Measurements from ENCODE around the gene HMBS.

Gene HMBS

GRCh38 chr11:119077839-119078238, 6.8 kb upstream of the HMBS start:
- CTCF ChIA-PET, result no interaction called here
- H3K4me1 ChIP-seq (ENCODE audit: control insufficient read depth, insufficient read depth, low read length), result no peaks in the 10 kb centered on the region
- POLR2A ChIA-PET, result interaction anchor here (1.9 kb wide), 1 partner anchor 10 kb away, joined by 7 read pairs; the partner anchor contains the start of gene VPS11

DNA sequence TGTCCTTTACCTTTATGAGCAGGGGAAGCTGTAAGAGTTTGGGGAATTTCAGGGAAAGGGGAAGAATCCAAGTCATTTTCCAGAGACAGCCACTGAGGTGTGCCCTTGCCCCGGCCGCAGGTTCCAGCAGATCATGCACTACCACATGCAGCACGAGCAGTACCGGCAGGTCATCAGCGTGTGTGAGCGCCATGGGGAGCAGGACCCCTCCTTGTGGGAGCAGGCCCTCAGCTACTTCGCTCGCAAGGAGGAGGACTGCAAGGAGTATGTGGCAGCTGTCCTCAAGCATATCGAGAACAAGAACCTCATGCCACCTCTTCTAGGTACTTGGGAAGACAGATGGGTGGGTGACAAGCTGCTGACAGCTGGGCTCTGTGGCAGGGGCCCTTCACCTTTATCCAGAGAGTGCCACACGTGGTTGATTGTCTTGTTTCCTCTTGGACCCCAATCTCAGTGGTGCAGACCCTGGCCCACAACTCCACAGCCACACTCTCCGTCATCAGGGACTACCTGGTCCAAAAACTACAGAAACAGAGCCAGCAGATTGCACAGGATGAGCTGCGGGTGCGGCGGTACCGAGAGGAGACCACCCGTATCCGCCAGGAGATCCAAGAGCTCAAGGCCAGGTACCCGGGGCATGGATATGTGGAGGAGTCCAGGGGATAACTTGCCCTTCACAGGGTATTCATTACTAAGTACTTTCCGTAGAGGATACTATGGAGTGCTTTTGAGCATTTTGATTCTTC, 5.8 kb upstream of the HMBS start:
- H3K4me3 ChIP-seq (ENCODE audit: low read depth, low read length), result no peak overlapping the region
- ChIA-PET CTCF (interaction anchor here (0.7 kb wide), 1 partner anchor 380 kb away, joined by 3 read pairs; no protein-coding TSS in a partner anchor), POLR2A (interaction anchor here (1.9 kb wide), 1 partner anchor 11 kb away, joined by 7 read pairs; the partner anchor contains the start of gene VPS11)
- peaks cover 3 to 73% of the 10 kb centered on the region in 2 experiments; a peak in 2 of 3 replicates for H3K36me3 ChIP-seq (ENCODE audit: control insufficient read depth in 2 of 2, insufficient read depth in 1 of 2, low read length in 2 of 2)
- H3K9me3 ChIP-seq (ENCODE audit: control insufficient read depth, insufficient read depth, low read depth, low read length), result no peaks in the 10 kb centered on the region
- no peaks in the 10 kb centered on the region for H3K4me1 ChIP-seq (ENCODE audit: control insufficient read depth, insufficient read depth, low read length)
- H3K27ac ChIP-seq (ENCODE audit: extremely low read depth, low read depth, low read length), result no peak overlapping the region
- TF ChIP-seq KLF10 (tag by site-specific recombination; IDR thresholded peaks at IDR 0.05) (no peak), ZFP41 (tag by site-specific recombination; IDR thresholded peaks at IDR 0.05; ENCODE audit: borderline replicate concordance) (no peak), ZNF791 (tag by site-specific recombination; IDR thresholded peaks at IDR 0.05) (no peak), ZNF404 (tag by site-specific recombination; IDR thresholded peaks at IDR 0.05) (no peak), MEIS1 (CRISPR knock-in tag; IDR thresholded peaks at IDR 0.05; ENCODE audit: borderline replicate concordance) (no peak), OSR2 (tag by site-specific recombination; IDR thresholded peaks at IDR 0.05) (no peak), ZNF10 (tag by site-specific recombination; IDR thresholded peaks at IDR 0.05) (no peak), REPIN1 (tag by site-specific recombination; IDR thresholded peaks at IDR 0.05; ENCODE audit: low read depth) (no peak)
- TF ChIP-seq, protein P1, sequence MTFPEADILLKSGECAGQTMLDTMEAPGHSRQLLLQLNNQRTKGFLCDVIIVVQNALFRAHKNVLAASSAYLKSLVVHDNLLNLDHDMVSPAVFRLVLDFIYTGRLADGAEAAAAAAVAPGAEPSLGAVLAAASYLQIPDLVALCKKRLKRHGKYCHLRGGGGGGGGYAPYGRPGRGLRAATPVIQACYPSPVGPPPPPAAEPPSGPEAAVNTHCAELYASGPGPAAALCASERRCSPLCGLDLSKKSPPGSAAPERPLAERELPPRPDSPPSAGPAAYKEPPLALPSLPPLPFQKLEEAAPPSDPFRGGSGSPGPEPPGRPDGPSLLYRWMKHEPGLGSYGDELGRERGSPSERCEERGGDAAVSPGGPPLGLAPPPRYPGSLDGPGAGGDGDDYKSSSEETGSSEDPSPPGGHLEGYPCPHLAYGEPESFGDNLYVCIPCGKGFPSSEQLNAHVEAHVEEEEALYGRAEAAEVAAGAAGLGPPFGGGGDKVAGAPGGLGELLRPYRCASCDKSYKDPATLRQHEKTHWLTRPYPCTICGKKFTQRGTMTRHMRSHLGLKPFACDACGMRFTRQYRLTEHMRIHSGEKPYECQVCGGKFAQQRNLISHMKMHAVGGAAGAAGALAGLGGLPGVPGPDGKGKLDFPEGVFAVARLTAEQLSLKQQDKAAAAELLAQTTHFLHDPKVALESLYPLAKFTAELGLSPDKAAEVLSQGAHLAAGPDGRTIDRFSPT (tag by site-specific recombination; IDR thresholded peaks at IDR 0.05), result no peak
- TF ChIP-seq, protein P2, sequence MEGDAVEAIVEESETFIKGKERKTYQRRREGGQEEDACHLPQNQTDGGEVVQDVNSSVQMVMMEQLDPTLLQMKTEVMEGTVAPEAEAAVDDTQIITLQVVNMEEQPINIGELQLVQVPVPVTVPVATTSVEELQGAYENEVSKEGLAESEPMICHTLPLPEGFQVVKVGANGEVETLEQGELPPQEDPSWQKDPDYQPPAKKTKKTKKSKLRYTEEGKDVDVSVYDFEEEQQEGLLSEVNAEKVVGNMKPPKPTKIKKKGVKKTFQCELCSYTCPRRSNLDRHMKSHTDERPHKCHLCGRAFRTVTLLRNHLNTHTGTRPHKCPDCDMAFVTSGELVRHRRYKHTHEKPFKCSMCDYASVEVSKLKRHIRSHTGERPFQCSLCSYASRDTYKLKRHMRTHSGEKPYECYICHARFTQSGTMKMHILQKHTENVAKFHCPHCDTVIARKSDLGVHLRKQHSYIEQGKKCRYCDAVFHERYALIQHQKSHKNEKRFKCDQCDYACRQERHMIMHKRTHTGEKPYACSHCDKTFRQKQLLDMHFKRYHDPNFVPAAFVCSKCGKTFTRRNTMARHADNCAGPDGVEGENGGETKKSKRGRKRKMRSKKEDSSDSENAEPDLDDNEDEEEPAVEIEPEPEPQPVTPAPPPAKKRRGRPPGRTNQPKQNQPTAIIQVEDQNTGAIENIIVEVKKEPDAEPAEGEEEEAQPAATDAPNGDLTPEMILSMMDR (tag by site-specific recombination; IDR thresholded peaks at IDR 0.05), result no peak

More at GRCh38 chr11:119077839-119078238, 6.8 kb upstream of the HMBS start:
- no peak overlapping the region for H3K4me3 ChIP-seq (ENCODE audit: low read depth, low read length)
- H3K36me3 ChIP-seq (ENCODE audit: control insufficient read depth in 2 of 2, insufficient read depth in 1 of 2, low read length in 2 of 2), result peaks cover 3 to 83% of the 10 kb centered on the region in 2 experiments; a peak in 2 of 3 replicates
- no peak for TF ChIP-seq ZNF140 (tag by site-specific recombination; IDR thresholded peaks at IDR 0.05)
- no peak for TF ChIP-seq ZSCAN30 (tag by site-specific recombination; IDR thresholded peaks at IDR 0.05)
- no peak for TF ChIP-seq SETDB1 (IDR thresholded peaks at IDR 0.05; ENCODE audit: insufficient read length, low read length)
- no peak for TF ChIP-seq ZNF561 (tag by site-specific recombination; IDR thresholded peaks at IDR 0.05; ENCODE audit: borderline replicate concordance)
- TF ChIP-seq ZNF660 (tag by site-specific recombination; IDR thresholded peaks at IDR 0.05), result no peak
- no peak for TF ChIP-seq PRDM10 (tag by site-specific recombination; IDR thresholded peaks at IDR 0.05)
- no peak for TF ChIP-seq MEIS1 (CRISPR knock-in tag; IDR thresholded peaks at IDR 0.05; ENCODE audit: borderline replicate concordance)
- TF ChIP-seq SP3 (tag by site-specific recombination; IDR thresholded peaks at IDR 0.05), result no peak
- no peak for TF ChIP-seq TSHZ1 (tag by site-specific recombination; IDR thresholded peaks at IDR 0.05; ENCODE audit: borderline replicate concordance)
- no peaks in the 10 kb centered on the region for H3K9me3 ChIP-seq (ENCODE audit: control insufficient read depth, insufficient read depth, low read depth, low read length)
- H3K27ac ChIP-seq (ENCODE audit: extremely low read depth, low read depth, low read length), result no peak overlapping the region

Measured in HEK293 (cell line).